GM13976 (cell line): ENCODE measurements around the gene GLRA3.

ENCODE experiments used
- DNase-seq: peaks from one replicate; pipeline ENCODE4 v3.0.0; 2012; ENCODE audit warnings: low spot score
- in situ Hi-C: fragments of 300-500 bp; cut with MboI; formaldehyde crosslinking; loops from one replicate; pipeline ENCODE4 v1.12.0; 2022; ENCODE audit warnings: low sequenced_read_pairs, mixed read lengths, inconsistent platforms; ENCODE audit not compliant: unreplicated experiment
- TF ChIP-seq, protein P1 (sequence below): IDR thresholded peaks from 2 replicates; pipeline ENCODE4 v1.5.1; 2012; ENCODE audit warnings: borderline replicate concordance, mild to moderate bottlenecking; ENCODE audit not compliant: insufficient read depth; ENCODE audit errors: extremely low read depth, missing control alignments, control extremely low read depth

The GLRA3 gene

DNA sequence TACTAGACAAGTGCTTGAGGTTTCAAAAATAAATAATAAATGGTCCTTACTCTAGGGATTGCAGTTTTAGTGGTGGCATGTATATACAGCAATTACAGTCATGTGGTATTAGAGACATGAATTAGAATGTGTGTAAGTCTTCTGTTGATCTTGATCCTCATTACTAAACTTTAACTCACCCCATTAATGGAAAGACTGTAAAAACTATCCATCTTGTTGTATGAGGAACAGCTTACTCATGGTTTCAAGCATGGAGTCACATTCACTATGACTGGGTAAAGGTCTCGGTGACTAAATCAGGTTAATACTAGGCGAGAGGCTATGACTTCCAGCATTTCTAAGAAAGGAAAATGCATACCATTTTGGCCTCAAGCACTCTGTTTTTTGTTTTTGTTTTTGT is 199.8 kb downstream of the GLRA3 start:
- in situ Hi-C loops = no loop called here
- TF ChIP-seq, protein P1, sequence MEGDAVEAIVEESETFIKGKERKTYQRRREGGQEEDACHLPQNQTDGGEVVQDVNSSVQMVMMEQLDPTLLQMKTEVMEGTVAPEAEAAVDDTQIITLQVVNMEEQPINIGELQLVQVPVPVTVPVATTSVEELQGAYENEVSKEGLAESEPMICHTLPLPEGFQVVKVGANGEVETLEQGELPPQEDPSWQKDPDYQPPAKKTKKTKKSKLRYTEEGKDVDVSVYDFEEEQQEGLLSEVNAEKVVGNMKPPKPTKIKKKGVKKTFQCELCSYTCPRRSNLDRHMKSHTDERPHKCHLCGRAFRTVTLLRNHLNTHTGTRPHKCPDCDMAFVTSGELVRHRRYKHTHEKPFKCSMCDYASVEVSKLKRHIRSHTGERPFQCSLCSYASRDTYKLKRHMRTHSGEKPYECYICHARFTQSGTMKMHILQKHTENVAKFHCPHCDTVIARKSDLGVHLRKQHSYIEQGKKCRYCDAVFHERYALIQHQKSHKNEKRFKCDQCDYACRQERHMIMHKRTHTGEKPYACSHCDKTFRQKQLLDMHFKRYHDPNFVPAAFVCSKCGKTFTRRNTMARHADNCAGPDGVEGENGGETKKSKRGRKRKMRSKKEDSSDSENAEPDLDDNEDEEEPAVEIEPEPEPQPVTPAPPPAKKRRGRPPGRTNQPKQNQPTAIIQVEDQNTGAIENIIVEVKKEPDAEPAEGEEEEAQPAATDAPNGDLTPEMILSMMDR = no peak
- no peak for DNase-seq

GRCh38 chr4:174628191-174628590 is 200.9 kb downstream of the GLRA3 start:
- DNase-seq = no peak
- TF ChIP-seq, protein P1 = no peak
- in situ Hi-C loops = no loop called here

DNA sequence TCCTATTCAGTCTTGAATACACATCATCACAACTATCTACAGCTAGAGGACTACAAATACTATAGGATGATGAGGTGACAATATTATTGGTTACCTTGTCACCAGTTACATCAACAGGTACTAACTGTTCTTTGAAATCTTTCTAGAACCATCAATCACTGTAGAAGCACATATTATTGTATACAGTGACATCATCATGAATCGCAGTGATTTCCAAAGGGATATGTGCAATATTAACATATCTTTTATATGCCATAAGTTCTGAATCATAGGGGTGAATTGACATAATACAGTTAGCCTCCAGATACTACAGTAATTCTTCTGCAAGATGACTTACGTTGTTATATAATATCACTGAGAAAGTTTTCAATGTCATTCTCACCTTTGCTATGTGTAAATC is 201.6 kb downstream of the GLRA3 start:
- in situ Hi-C loops = no loop called here
- DNase-seq = no peak
- TF ChIP-seq, protein P1 = no peak

DNA sequence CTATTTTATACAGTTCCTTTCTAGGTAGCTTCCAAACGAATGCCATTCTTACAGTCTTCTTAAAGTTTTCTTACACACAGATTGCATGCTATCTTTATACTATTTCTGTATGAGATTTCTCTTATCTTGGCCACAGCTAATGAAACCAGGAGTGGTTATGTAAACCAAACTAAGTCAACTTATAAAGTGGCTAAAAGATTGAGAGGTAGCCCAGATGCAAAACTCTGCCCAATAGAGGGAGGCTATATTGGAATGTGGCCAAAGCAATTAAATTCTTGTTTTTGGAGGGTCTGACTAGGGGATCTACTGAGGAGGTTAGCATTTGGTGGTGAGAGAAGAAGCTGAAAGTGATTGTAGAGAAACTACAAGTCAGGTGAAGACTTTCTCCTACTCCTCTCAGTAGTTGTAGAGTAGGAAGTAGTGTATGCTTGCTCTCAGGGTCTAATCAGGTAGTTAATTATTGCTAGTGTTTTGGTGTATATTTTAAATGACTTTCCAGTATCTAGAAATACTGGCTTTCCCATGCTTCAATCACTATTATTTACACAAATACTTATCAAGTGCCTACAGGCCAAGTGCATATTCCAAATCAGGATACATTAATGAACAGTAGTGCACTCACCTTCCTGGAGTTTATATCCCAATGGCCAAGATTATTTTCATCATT is 202.6 kb downstream of the GLRA3 start:
- DNase-seq = no peak
- in situ Hi-C loops = no loop called here
- TF ChIP-seq, protein P1 = no peak

GRCh38 chr4:174616661-174617060 is 212.4 kb downstream of the GLRA3 start:
- TF ChIP-seq, protein P1 = no peak
- in situ Hi-C loops = no loop called here
- no peak for DNase-seq

DNA sequence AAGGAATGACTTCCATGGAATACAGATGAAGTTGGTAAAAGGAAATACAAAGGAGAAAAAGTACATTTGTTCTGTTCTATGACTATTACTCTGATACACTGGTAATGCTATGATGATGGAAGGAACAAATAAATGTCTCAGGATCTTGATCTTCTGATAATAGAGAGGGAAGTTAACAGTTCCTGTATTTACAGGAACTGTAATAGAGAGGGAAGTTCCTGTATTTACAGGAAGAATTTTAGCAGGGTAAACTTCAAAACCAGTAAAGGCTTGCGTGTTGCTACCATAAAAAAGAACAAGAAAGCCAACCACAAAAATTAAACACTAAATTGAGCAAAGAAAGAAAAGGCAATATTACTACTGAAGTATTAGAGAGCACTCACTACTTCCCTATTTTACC is 215.1 kb downstream of the GLRA3 start:
- in situ Hi-C loops = no loop called here
- DNase-seq = no peak
- TF ChIP-seq, protein P1 = no peak
